Measurements from ENCODE around the gene OR56A3.

Gene OR56A3

DNA sequence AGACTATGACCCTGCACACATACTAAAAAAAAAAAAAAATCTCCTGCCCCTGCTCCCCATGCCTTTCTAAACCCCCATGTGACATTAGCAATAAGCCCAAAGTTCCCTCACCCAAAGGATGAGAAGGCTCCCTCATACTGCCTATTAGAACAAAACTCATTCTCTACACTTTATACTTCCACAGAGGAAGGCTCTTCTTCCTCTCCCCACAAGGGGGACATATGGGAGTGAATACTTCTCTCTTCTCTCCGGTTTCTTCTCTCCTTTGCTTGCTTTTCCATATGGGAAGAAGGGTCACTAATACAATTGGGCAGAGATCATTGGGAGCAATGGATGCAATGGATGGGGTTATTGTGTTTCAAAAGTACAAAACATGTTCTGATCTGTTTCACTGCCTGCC, 41.4 kb downstream of the OR56A3 start:
- H3K27me3 ChIP-seq (ENCODE audit: insufficient read depth, low read length): no peaks in the 10 kb centered on the region
- H3F3A ChIP-seq (ENCODE audit: insufficient read depth, low read length): no peaks in the 10 kb centered on the region
- H4K20me1 ChIP-seq (ENCODE audit: insufficient read depth, low read length): no peaks in the 10 kb centered on the region
- no peaks in the 10 kb centered on the region for H3K4me1 ChIP-seq (ENCODE audit: insufficient read depth, low read length, severe bottlenecking)
- no peaks in the 10 kb centered on the region for H3K9me3 ChIP-seq (ENCODE audit: low read length)
- no peaks in the 10 kb centered on the region for H3K79me2 ChIP-seq (ENCODE audit: insufficient read depth, low read length)
- no peaks in the 10 kb centered on the region for H3K36me3 ChIP-seq (ENCODE audit: insufficient read depth, low read length)
- H3K27ac ChIP-seq (ENCODE audit: low read depth, low read length, poor library complexity, severe bottlenecking): no peak overlapping the region
- TF ChIP-seq, protein P1, sequence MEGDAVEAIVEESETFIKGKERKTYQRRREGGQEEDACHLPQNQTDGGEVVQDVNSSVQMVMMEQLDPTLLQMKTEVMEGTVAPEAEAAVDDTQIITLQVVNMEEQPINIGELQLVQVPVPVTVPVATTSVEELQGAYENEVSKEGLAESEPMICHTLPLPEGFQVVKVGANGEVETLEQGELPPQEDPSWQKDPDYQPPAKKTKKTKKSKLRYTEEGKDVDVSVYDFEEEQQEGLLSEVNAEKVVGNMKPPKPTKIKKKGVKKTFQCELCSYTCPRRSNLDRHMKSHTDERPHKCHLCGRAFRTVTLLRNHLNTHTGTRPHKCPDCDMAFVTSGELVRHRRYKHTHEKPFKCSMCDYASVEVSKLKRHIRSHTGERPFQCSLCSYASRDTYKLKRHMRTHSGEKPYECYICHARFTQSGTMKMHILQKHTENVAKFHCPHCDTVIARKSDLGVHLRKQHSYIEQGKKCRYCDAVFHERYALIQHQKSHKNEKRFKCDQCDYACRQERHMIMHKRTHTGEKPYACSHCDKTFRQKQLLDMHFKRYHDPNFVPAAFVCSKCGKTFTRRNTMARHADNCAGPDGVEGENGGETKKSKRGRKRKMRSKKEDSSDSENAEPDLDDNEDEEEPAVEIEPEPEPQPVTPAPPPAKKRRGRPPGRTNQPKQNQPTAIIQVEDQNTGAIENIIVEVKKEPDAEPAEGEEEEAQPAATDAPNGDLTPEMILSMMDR (IDR thresholded peaks at IDR 0.05; ENCODE audit: low read length): no peak
- no peak for TF ChIP-seq EZH2 (IDR thresholded peaks at IDR 0.05; ENCODE audit: borderline replicate concordance, low read length)
- H3K9ac ChIP-seq (ENCODE audit: low read length): no peak overlapping the region
- no peak overlapping the region for H3K4me2 ChIP-seq (ENCODE audit: low read length)
- no peak overlapping the region for H2AFZ ChIP-seq (ENCODE audit: low read length)
- H3K9me2 ChIP-seq (ENCODE audit: low read depth, low read length): no peaks in the 10 kb centered on the region
- no peak overlapping the region for H3K4me3 ChIP-seq (ENCODE audit: low read depth, low read length, poor library complexity, severe bottlenecking)

DNA sequence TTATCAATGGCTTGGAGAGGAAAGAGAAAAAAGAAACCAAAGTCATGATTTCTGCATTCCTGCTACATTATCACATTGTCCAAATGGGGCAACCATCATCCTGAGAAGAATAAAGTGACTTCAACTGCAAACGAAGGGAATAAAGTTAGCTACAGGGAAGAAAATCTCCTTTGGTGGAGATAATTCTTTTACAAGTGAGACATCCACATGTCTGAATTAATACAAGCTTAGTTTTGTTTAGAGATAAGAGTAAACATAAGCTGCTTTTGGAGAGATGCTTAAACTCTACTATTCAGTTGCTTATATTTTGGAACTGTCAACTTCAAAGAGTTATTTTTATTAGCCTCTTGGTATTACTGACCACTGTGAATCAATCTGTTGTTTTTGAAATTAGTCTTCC, 44.8 kb downstream of the OR56A3 start, which contains the start of gene OR52L1:
Gene OR52L1, minus strand, starts transcription at position 101 of the 400 bp plus-strand sequence. Its CDS starts 55 bp downstream, at position 46.
- Histone ChIP-seq H3K79me2 (ENCODE audit: insufficient read depth, low read length) (no peaks in the 10 kb centered on the region), H3K36me3 (ENCODE audit: insufficient read depth, low read length) (no peaks in the 10 kb centered on the region), H3K4me3 (ENCODE audit: low read depth, low read length, poor library complexity, severe bottlenecking) (no peak within 1 kb of the TSS), H3K27ac (ENCODE audit: low read depth, low read length, poor library complexity, severe bottlenecking) (no peak within 1 kb of the TSS), H4K20me1 (ENCODE audit: insufficient read depth, low read length) (no peaks in the 10 kb centered on the region), H3K4me2 (ENCODE audit: low read length) (no peak within 1 kb of the TSS), H3K9me2 (ENCODE audit: low read depth, low read length) (no peaks in the 10 kb centered on the region), H3F3A (ENCODE audit: insufficient read depth, low read length) (no peaks in the 10 kb centered on the region), H3K9ac (ENCODE audit: low read length) (no peak within 1 kb of the TSS), H3K4me1 (ENCODE audit: insufficient read depth, low read length, severe bottlenecking) (no peaks in the 10 kb centered on the region), H3K9me3 (ENCODE audit: low read length) (no peaks in the 10 kb centered on the region), H3K27me3 (ENCODE audit: insufficient read depth, low read length) (no peaks in the 10 kb centered on the region), H2AFZ (ENCODE audit: low read length) (no peak within 1 kb of the TSS)
- TF ChIP-seq, protein P1 (IDR thresholded peaks at IDR 0.05; ENCODE audit: low read length): no peak
- TF ChIP-seq EZH2 (IDR thresholded peaks at IDR 0.05; ENCODE audit: borderline replicate concordance, low read length): no peak

- Histone ChIP-seq H2AFZ (ENCODE audit: low read length) (no peak overlapping the region), H4K20me1 (ENCODE audit: insufficient read depth, low read length) (no peaks in the 10 kb centered on the region), H3K4me2 (ENCODE audit: low read length) (no peak overlapping the region), H3K9ac (ENCODE audit: low read length) (no peak overlapping the region), H3K9me3 (ENCODE audit: low read length) (no peaks in the 10 kb centered on the region), H3K27ac (ENCODE audit: low read depth, low read length, poor library complexity, severe bottlenecking) (no peak overlapping the region), H3K79me2 (ENCODE audit: insufficient read depth, low read length) (no peaks in the 10 kb centered on the region), H3K4me1 (ENCODE audit: insufficient read depth, low read length, severe bottlenecking) (no peaks in the 10 kb centered on the region), H3K36me3 (ENCODE audit: insufficient read depth, low read length) (no peaks in the 10 kb centered on the region), H3K9me2 (ENCODE audit: low read depth, low read length) (no peaks in the 10 kb centered on the region), H3K4me3 (ENCODE audit: low read depth, low read length, poor library complexity, severe bottlenecking) (no peak overlapping the region), H3K27me3 (ENCODE audit: insufficient read depth, low read length) (no peaks in the 10 kb centered on the region), H3F3A (ENCODE audit: insufficient read depth, low read length) (no peaks in the 10 kb centered on the region)
- TF ChIP-seq, protein P1 (IDR thresholded peaks at IDR 0.05; ENCODE audit: low read length): no peak
- no peak for TF ChIP-seq EZH2 (IDR thresholded peaks at IDR 0.05; ENCODE audit: borderline replicate concordance, low read length)
Measured at GRCh38 chr11:5989203-5989602, 47.2 kb downstream of the OR56A3 start.
